GM12878 (cell line): ENCODE measurements around the gene UXS1. TPM values are rescaled to one million over a fixed set of nuclear protein-coding genes. Genes with fewer than 3 reads are reported as not detected.

Experiments used
- ATAC-seq: fragments of 200-7000 bp; cut with Tn5 transposase; 3 replicates; pipeline ENCODE4 v1.9.1; 2020; ENCODE audit warnings: mild to moderate bottlenecking, moderate library complexity
- BruUV-seq: library from RNA; stranded (reverse); fragments of 400-500 nt; replicated peaks from 2 replicates; lab custom pipeline; 2021; lab: Mats Ljungman, UMichigan
- CTCF ChIA-PET: fragments of 300-600 bp; sonication (Branson Sonifier 250); formaldehyde crosslinking; extraction: SDS; loops from one replicate; lab custom pipeline; 2021; ENCODE audit warnings: inconsistent platforms; lab: Yijun Ruan, JAX
- POLR2A ChIA-PET: fragments of 350-600 bp; formaldehyde crosslinking; extraction: SDS; loops from one replicate; lab custom pipeline; 2021; ENCODE audit warnings: inconsistent platforms; lab: Charles Lee
- RAD21 ChIA-PET: fragments of 300-600 bp; sonication (Branson Sonifier 250); formaldehyde crosslinking; loops from one replicate; lab custom pipeline; 2023; ENCODE audit warnings: antibody characterized with exemption; ENCODE audit not compliant: unreplicated experiment; lab: Charles Lee
- SMC1A ChIA-PET: fragments of 300-600 bp; sonication (Branson Sonifier 250); formaldehyde crosslinking; loops from one replicate; lab custom pipeline; 2023; ENCODE audit not compliant: unreplicated experiment, uncharacterized antibody; lab: Charles Lee
- DNase-seq: peaks from one replicate; pipeline ENCODE4 v3.0.0-alpha.2; 2011; ENCODE audit warnings: low read depth, low spot score
- FAIRE-seq: peaks from 3 replicates; lab custom pipeline; 2011; peaks lifted over from hg19 to GRCh38; lab: Jason Lieb, UNC
- H2AFZ ChIP-seq: 2 replicates; pipeline ENCODE4 v1.6.0; 2011; ENCODE audit warnings: low read depth, low read length, control low read depth; ENCODE audit not compliant: control insufficient read depth
- H3K27ac ChIP-seq: 2 replicates; pipeline ENCODE4 v1.5.1; 2011; ENCODE audit warnings: control low read depth; ENCODE audit not compliant: control insufficient read depth, insufficient read depth
- H3K27me3 ChIP-seq, 2 experiments: replicated peaks in 1 of 2; 2 replicates each; pipeline versions ENCODE4 v1.6.0 to v1.6.1; 2011; ENCODE audit warnings: low read length in 1 of 2; ENCODE audit not compliant: control insufficient read depth in 2 of 2, insufficient read depth in 2 of 2
- H3K36me3 ChIP-seq, 2 experiments: 2 replicates each; pipeline ENCODE4 v1.5.1; 2011; ENCODE audit warnings: low read length in 1 of 2; ENCODE audit not compliant: control insufficient read depth in 2 of 2, insufficient read depth in 2 of 2
- H3K4me1 ChIP-seq: 2 replicates; pipeline ENCODE4 v1.6.1; 2011; ENCODE audit warnings: mild to moderate bottlenecking, low read length, moderate library complexity, mixed read lengths; ENCODE audit not compliant: control insufficient read depth, insufficient read depth
- H3K4me2 ChIP-seq: 2 replicates; pipeline ENCODE4 v1.6.0; 2011; ENCODE audit warnings: control low read depth; ENCODE audit not compliant: control insufficient read depth, insufficient read depth
- H3K4me3 ChIP-seq: fragments of 200-600 bp; sonication (generic); 2 replicates; pipeline ENCODE4 v1.5.1; 2016
- H3K79me2 ChIP-seq: 2 replicates; pipeline ENCODE4 v1.6.0; 2011; ENCODE audit warnings: low read length; ENCODE audit not compliant: control insufficient read depth, insufficient read depth
- H3K9ac ChIP-seq: 2 replicates; pipeline ENCODE4 v1.8.0; 2011; ENCODE audit warnings: low read length, control low read depth, mixed read lengths; ENCODE audit not compliant: control insufficient read depth, insufficient read depth
- H3K9me3 ChIP-seq: replicated peaks from 3 replicates; pipeline ENCODE4 v1.5.1; 2011; ENCODE audit warnings: mild to moderate bottlenecking, low read length; ENCODE audit not compliant: control insufficient read depth, insufficient read depth
- H4K20me1 ChIP-seq: 2 replicates; pipeline ENCODE4 v1.6.0; 2011; ENCODE audit not compliant: control insufficient read depth, insufficient read depth
- BCL11A ChIP-seq: IDR thresholded peaks from 2 replicates; pipeline ENCODE4 v1.6.1; 2011; ENCODE audit warnings: low read depth, low read length
- BCL3 ChIP-seq: IDR thresholded peaks from 2 replicates; pipeline ENCODE4 v1.6.1; 2011; ENCODE audit warnings: borderline replicate concordance, low read depth, mild to moderate bottlenecking, moderate library complexity, low read length; ENCODE audit not compliant: insufficient read depth, poor library complexity, severe bottlenecking
- BMI1 ChIP-seq: fragments of 450-650 bp; IDR thresholded peaks from 2 replicates; pipeline ENCODE4 v1.6.1; 2016; ENCODE audit warnings: mild to moderate bottlenecking, moderate library complexity, borderline replicate concordance
- CBX3 ChIP-seq: fragments of 200-600 bp; sonication (generic); IDR thresholded peaks from 2 replicates; pipeline ENCODE4 v1.6.1; 2016; ENCODE audit warnings: low read depth, borderline replicate concordance
- CBX5 ChIP-seq: sonication (generic); IDR thresholded peaks from 2 replicates; pipeline ENCODE4 v1.6.1; 2016; ENCODE audit warnings: low read depth, moderate library complexity, mild to moderate bottlenecking, inconsistent platforms
- CREB1 ChIP-seq: IDR thresholded peaks from 2 replicates; pipeline ENCODE4 v1.6.1; 2012; ENCODE audit warnings: low read depth, mild to moderate bottlenecking, inconsistent platforms
- CREM ChIP-seq: IDR thresholded peaks from 2 replicates; pipeline ENCODE4 v1.6.1; 2014; ENCODE audit warnings: antibody characterized with exemption, low read depth
- FOXM1 ChIP-seq: IDR thresholded peaks from 2 replicates; pipeline ENCODE4 v1.6.1; 2012; ENCODE audit warnings: low read depth, mild to moderate bottlenecking, inconsistent platforms, low read length, moderate library complexity
- MTA3 ChIP-seq: IDR thresholded peaks from 2 replicates; pipeline ENCODE4 v1.6.1; 2012; ENCODE audit warnings: low read length, inconsistent platforms, borderline replicate concordance
- NFYA ChIP-seq: IDR thresholded peaks from 2 replicates; pipeline ENCODE4 v1.6.1; 2011; ENCODE audit warnings: low read depth, mild to moderate bottlenecking, low read length, improper control_type of control experiment, borderline replicate concordance
- NR2F1 ChIP-seq: fragments of 450-650 bp; conservative IDR thresholded peaks from 2 replicates; pipeline ENCODE4 v1.6.1; 2017; ENCODE audit warnings: mild to moderate bottlenecking
- PRDM15 ChIP-seq: fragments of 450-650 bp; formaldehyde crosslinking; IDR thresholded peaks from 2 replicates; pipeline ENCODE4 v1.4.0; 2020; ENCODE audit warnings: mild to moderate bottlenecking, moderate library complexity
- SP1 ChIP-seq: IDR thresholded peaks from one replicate; pipeline ENCODE4 v1.6.1; 2011; ENCODE audit warnings: low read depth, low read length
- ZBTB11 ChIP-seq: fragments of 450-650 bp; formaldehyde crosslinking; IDR thresholded peaks from 2 replicates; pipeline ENCODE4 v1.5.0; 2022; ENCODE audit warnings: mild to moderate bottlenecking, missing genetic modification characterization
- WGBS: methylation state at CpG from one replicate; pipeline ENCODE4 v1.1.6; 2016; ENCODE audit warnings: low lambda C conversion rate; ENCODE audit not compliant: insufficient replicate concordance, insufficient coverage; ENCODE audit errors: missing lambda C conversion rate; 5-methylcytosine and 5-hydroxymethylcytosine counted together
- in situ Hi-C: fragments of 300-500 bp; cut with MboI; formaldehyde crosslinking; loops from 9 replicates; pipeline ENCODE4 v1.14.3; 2018; ENCODE audit warnings: mixed read lengths
- intact Hi-C: fragments of 100-400 bp; cut with micrococcal nuclease; formaldehyde crosslinking; loops from one replicate; pipeline ENCODE4 v1.14.2; 2022; ENCODE audit not compliant: unreplicated experiment
- polyA plus RNA-seq, 11 experiments: library from polyadenylated mRNA; depleted of rRNA in 4 of 11; unstranded in 6 of 11; stranded (reverse) in 5 of 11; fragments of >200 nt; fragmentation: Nextera tagmentation in 4 of 11; fragmentation: Illumina TruSeq in 1 of 11; extraction: Ambion mirVana in 4 of 11; extraction: Trizol in 1 of 11; gene quantifications; 1 replicate in 1 of 11; 2 replicates in 10 of 11; pipeline versions ENCODE4 v1.2.1 to v1.2.3, GENCODE V29; 2011 to 2016; ENCODE audit warnings: inconsistent platforms in 2 of 11, missing spikeins in 2 of 11, low read depth in 1 of 11
- total RNA-seq, 4 experiments: library from RNA; depleted of rRNA in 3 of 4; stranded (reverse); fragments of >200 nt in 3 of 4; fragmentation: Illumina TruSeq in 1 of 4; extraction: Trizol in 1 of 4; gene quantifications; 2 replicates each; pipeline versions ENCODE4 v1.2.1 to v1.2.3, GENCODE V29; 2013 to 2021

Gene UXS1
- total and polyA plus RNA-seq, 10 of the 15 experiments (the other 5 are each of a cell fraction or from before 2014, with no cell fraction given) = 6.0 to 25.4 (median 24.0) TPM

- H2AFZ ChIP-seq = peak overlapping the region; percentile 51
- no peak overlapping the region for H3K27ac ChIP-seq
- intact Hi-C loops = no loop called here
- H3K79me2 ChIP-seq = no peaks in the 10 kb centered on the region
- ATAC-seq (peak; percentile 30; the same call in 2 of the 3 replicates), DNase-seq (no peak), FAIRE-seq (no peak)
- H3K4me1 ChIP-seq = peaks cover 30% of the 10 kb centered on the region
- H3K27me3 ChIP-seq = no peaks in the 10 kb centered on the region
- no TSS peak for BruUV-seq
- no peaks in the 10 kb centered on the region for H4K20me1 ChIP-seq
- H3K4me2 ChIP-seq = peak overlapping the region; percentile 1; the same call in 1 of the 2 replicates
- ChIA-PET SMC1A (no interaction called here), RAD21 (no interaction called here), POLR2A (interaction anchor here (0.6 kb wide), 1 partner anchor 142 kb away, joined by 3 read pairs; no protein-coding TSS in a partner anchor), CTCF (no interaction called here)
- in situ Hi-C loops = no loop called here
- no peak overlapping the region for H3K4me3 ChIP-seq
- no peaks in the 10 kb centered on the region for H3K9me3 ChIP-seq
- 50% methylated on average over 21 of the region's 21 CpGs for WGBS
- no peak overlapping the region for H3K9ac ChIP-seq
- peaks cover 2 to 5% of the 10 kb centered on the region in 2 experiments; a peak in 3 of 4 replicates for H3K36me3 ChIP-seq
- TF ChIP-seq FOXM1 (peak; percentile 74; the same call in 1 of the 2 replicates), NR2F1 (no peak), BCL11A (peak; percentile 43; the same call in 1 of the 2 replicates), CBX3 (no peak), SP1 (no peak), NFYA (no peak), CBX5 (no peak), MTA3 (peak; percentile 65; the same call in 1 of the 2 replicates), ZBTB11 (CRISPR knock-in tag) (no peak), PRDM15 (CRISPR knock-in tag) (no peak), CREM (peak; percentile 30; the same call in 1 of the 2 replicates), BMI1 (no peak), CREB1 (peak; percentile 46; the same call in 1 of the 2 replicates), BCL3 (peak; percentile 25)
These were observed 49.3 kb downstream of the UXS1 start for GRCh38 chr2:106144621-106145331.
